HG03175 (cell line): ENCODE measurements around the gene VAV2.
"Not testable (repeated sequence)": the region's sequence is repeated elsewhere in the genome, so short reads cannot be mapped to it uniquely, and the experiment has no call there.

Source experiments
- ATAC-seq: cut with Tn5 transposase; IDR thresholded peaks from one replicate; pipeline ENCODE4 v1.9.1; 2021; ENCODE audit warnings: mild to moderate bottlenecking, moderate library complexity; ENCODE audit not compliant: unreplicated experiment

VAV2 gene

DNA sequence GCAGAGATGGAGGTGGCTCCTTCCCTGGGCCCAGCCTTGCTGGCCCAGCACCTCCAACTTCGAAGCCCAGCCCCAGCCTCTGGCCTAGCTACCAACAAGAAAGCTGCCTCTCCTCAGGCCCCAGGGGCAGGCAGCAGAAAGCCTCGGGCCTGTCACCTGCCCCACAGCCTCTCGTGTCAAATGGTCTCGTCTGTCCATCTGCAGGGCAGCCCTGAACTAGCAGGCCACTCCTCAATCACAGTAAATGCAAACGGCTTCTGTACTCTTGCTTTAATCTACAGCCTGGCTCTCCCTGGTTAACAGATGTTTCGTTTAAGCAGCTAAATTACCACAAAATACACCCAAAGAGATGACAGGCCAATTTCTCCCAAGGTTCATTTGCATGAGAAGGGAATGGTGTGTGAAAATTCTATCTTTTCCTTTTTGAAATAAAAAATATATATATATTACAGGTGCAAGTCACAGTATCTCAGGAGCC is 21.5 kb downstream of the VAV2 start:
- no peak for ATAC-seq

DNA sequence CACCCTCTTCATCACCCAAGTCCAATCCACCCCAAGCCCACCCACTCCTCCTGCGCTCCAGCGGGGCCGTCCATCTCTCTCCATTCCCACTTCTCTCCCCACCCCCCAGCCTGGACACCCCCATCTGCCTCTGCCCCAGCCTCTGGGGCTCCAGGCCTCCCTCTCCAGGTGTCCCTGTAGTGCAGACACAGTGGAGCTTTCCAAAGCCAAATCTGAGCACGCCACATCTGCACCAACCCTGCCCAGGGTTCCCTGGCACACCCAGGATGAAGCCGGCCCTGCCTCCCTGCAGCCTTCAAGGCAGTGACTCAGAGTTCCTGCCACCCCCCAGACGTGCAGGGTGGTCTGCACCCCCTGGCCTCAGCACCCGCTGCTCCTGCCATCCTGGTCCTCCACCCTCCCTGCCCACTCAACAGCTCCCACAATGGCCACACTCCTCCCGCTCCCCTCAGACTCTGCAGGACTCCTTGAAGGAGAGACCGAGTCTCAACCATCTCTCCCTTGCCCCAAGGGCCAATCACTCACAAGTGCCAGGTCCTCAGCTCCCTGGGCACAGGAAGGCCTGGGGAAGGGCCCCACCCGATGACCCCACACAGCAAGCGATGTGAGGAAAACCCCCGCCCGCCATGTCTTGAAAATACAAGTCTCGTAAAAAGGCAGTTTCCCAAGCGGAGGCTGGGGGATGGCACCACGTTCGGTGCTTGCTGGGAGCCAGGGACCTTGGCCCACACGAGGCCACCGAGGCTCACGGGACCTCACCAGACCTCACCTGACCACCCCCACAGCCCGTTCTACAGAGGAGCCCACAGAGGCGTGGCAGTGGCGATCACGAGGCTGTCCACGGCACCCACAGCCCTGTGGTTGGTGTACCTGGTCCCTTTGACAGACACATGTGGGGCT is 22.2 kb downstream of the VAV2 start:
- no peak for ATAC-seq

- ATAC-seq = no peak
Measured at GRCh38 chr9:133968966-133969617, 23.0 kb downstream of the VAV2 start.

GRCh38 chr9:133968428-133968827 is 23.7 kb downstream of the VAV2 start:
- no peak for ATAC-seq

GRCh38 chr9:133967024-133967741 is 24.9 kb downstream of the VAV2 start:
- no peak for ATAC-seq

DNA sequence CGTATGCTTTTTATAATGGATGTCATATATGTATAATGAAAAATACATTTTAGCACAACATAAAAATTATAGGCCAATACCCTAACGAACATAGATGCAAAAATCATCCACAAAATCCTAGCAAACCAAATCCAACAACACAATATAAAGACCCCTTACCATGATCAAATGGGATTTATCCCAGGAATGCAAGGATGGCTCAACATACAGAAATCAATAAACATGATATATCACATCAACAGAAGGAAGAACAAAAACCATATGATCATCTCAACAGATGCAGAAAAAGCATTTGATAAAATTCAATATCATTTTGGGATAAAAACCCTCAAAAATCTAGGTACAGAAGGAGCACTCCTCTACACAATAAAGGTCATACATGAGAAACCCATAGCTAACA is 27.7 kb downstream of the VAV2 start:
- ATAC-seq = no peak

- ATAC-seq = no peak
Measured at GRCh38 chr9:133963166-133963565, 29.0 kb downstream of the VAV2 start.

- ATAC-seq = no peak
Measured at GRCh38 chr9:133962341-133962740, 29.8 kb downstream of the VAV2 start.

DNA sequence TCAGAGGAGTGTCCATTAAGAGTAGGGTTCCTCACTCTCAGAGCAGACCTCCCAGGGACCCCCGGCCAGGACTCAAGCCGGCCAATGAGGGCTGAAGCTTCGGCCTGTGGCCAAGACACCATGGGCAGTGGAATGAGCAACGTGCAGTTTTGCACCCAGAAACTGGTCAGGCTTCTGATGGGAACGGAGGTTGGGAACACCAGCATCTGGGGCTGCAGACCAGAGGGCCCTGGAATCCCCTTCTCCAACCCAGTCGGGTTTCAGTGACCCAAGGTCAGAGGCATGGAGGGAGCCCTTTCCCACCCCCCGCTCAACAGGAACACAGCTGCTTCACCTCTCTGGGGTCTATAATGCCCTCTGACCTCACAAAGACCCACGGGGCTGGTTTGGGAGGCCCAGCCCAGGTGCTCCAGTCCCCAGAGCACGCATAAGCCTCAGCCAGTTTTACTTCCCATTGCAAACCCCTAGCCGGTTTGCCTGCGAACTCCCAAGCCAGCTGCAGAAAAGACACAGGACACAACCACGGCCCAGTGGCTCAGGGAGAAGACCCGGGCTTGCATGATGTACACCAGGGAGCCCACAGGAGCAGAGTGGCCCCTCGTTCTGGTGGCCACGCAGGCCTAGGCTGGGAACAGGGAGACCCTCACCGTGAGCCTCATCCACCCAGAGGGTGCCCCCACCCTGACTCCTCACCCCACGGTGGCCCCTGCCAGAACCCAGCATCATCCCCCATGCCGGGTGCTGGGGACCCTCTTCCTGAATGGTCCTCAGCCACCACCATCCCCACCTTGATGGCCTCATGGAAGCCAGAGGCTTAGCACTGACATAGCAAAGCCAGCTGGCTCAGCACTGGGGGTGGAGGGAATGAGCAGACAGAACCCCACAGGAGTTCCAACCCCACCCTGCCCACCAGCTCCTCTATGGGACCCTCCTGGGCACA is 30.6 kb downstream of the VAV2 start:
- ATAC-seq = no peak

DNA sequence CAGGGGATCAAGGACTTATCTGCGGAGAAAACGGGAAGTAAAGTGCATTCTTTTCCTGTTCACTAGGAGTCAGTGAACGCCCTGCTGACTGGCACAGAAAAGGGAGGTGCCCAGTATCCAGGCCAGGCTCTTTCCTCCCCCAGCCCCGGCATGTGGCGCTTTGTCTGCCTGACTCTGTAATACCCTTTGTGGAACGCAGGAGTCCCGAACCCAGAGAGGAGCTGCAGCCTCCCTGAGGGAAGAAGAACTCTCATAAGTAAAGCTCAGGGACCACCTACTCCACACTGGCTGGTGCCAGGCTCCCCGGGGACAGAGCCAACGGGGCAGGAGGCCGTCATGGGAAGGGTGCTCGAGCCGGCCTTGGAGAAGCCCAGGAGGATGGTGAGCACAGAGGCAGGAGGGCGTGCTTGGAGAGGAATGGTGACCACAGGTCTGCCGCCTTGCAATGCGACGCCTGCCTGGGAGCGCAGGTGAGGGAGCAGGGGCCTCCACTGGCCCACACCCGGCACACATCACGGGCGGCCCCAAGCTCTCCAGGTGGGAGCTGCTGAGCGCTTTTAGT is 31.5 kb downstream of the VAV2 start:
- ATAC-seq = no peak

DNA sequence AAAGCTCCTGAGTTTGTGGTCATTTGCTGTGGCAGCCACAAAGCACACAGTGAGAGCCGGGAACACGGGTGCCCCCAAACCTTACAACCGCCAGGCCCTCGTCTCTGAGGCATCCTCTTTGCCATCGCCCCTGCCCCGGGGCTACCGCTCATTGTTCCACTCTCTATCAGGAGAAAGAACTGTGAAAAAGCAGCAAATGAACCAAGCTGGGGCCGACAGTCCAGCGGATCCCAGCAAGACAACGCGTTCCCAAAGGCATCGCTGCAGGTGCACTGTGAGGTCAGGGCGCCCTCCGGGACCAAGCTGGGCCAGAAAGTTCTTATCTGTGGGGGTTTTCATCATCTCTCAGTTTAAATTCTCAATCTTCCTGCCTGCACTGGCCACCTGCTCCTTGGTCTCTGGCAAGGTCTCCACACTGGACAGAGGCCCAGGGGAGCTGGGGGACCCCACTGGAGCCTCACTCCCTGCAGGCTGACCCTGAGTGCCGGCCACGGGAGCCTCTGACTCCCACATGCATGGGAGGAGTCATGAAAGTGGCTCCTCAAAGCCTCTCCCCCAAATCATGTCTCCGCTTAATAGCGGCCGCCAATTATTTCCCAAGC is 32.1 kb downstream of the VAV2 start:
- no peak for ATAC-seq

DNA sequence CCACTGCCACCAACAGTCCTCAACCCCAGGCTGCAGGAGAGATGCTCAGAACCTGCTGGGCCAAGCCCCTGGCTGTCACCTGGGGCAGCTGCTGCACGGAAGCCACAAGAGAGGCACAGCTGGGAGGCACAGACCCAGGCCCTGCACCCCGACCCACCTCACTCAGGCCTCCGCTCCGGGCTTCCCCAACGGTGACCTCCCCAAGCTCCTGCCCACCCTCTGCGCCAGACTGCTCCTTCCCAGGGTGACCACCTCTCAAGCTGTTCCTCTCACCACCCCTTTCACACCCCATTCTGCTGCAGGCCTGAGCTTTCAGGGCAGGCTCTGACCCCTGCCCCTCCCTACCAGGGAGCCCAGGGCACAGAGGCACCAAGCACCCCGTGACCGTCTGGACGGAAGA is 33.0 kb downstream of the VAV2 start:
- no peak for ATAC-seq

- ATAC-seq = no peak
Measured at GRCh38 chr9:133958756-133959155, 33.4 kb downstream of the VAV2 start.

DNA sequence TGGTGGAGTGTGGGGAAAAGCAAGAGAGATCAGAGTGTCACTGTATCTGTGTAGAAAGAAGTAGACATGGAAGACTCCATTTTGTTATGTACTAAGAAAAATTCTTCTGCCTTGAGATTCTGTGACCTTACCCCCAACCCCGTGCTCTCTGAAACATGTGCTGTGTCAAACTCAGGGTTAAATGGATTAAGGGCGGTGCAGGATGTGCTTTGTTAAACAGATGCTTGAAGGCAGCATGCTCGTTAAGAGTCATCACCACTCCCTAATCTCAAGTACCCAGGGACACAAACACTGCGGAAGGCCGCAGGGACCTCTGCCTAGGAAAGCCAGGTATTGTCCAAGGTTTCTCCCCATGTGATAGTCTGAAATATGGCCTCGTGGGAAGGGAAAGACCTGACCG is 34.4 kb downstream of the VAV2 start:
- not testable (repeated sequence) for ATAC-seq

GRCh38 chr9:133957328-133957727 is 34.8 kb downstream of the VAV2 start:
- ATAC-seq = no peak

- no peak for ATAC-seq
Measured at GRCh38 chr9:133956520-133957076, 35.5 kb downstream of the VAV2 start.

- no peak for ATAC-seq
Measured at GRCh38 chr9:133955821-133956411, 36.2 kb downstream of the VAV2 start.

- no peak for ATAC-seq
Measured at GRCh38 chr9:133954862-133955529, 37.1 kb downstream of the VAV2 start.
